ENCODE measurements around the gene SERF1A.
"Not testable (repeated sequence)": the region's sequence is repeated elsewhere in the genome, so short reads cannot be mapped to it uniquely, and the experiment has no call there.

The SERF1A gene

GRCh38 chr5:70900533-70901271 lies at the start of gene SERF1A:
Gene SERF1A, plus strand, starts transcription at chr5:70900669. Its CDS starts 201 bp downstream, at chr5:70900870.
- H3K27me3 Mint-ChIP-seq; H3K27ac Mint-ChIP-seq; H3K4me3 Mint-ChIP-seq; H3K4me1 Mint-ChIP-seq (ENCODE audit: low read depth); H3K36me3 Mint-ChIP-seq (ENCODE audit: low read depth); H3K9me3 Mint-ChIP-seq; intact Hi-C loops (cut with micrococcal nuclease): not testable (repeated sequence)

- intact Hi-C loops (cut with micrococcal nuclease); H3K4me1 Mint-ChIP-seq (ENCODE audit: low read depth); H3K4me3 Mint-ChIP-seq; H3K27ac Mint-ChIP-seq; H3K27me3 Mint-ChIP-seq; H3K36me3 Mint-ChIP-seq (ENCODE audit: low read depth); H3K9me3 Mint-ChIP-seq: not testable (repeated sequence)
Observed at GRCh38 chr5:70866778-70867177, 33.7 kb upstream of the SERF1A start.

DNA sequence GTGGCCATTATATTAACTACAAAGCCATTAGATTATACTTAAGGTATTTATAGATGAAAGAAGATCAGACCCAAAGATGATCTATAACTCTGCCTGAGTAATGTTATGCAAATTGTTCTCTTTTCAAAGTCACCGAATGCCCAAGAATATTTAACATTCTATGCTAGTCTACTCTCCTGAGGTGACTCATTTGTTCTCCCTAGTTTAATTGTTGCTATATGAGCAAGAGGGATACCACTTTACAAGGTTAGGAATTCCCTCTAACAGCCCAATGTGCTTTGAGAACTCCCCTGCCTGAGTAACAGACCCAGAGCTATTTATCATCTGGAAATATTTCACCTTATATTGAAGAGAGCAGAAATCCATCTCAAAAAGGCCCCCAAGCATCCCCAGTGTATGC lies 29.8 kb upstream of the SERF1A start:
- H3K4me3 Mint-ChIP-seq; H3K4me1 Mint-ChIP-seq (ENCODE audit: low read depth); H3K36me3 Mint-ChIP-seq (ENCODE audit: low read depth); H3K27ac Mint-ChIP-seq; intact Hi-C loops (cut with micrococcal nuclease); H3K9me3 Mint-ChIP-seq; H3K27me3 Mint-ChIP-seq: not testable (repeated sequence)

DNA sequence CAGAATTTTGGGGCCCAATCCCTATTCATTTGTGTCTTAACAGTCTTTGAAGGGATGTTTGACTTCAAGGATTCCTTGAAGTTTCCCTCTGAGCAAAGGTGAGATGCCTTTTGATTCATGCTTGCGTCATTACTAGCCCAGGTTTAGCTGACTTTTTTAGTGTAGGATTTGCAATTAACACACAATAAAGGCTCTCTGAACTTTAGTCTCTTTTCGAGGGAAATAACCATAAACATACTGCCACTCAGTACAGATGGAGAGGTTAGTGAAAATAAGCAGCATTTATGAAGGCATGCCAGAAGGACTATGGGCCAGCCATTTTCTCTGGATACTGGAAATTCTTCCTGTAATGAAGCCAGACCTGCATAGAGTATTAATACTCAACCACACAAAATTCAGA lies 4.4 kb upstream of the SERF1A start:
- H3K27me3 Mint-ChIP-seq, result not testable (repeated sequence)

GRCh38 chr5:70901272-70901571 lies 753 bp downstream of the SERF1A start:
- H3K27ac Mint-ChIP-seq; H3K9me3 Mint-ChIP-seq; H3K36me3 Mint-ChIP-seq (ENCODE audit: low read depth); H3K4me3 Mint-ChIP-seq; intact Hi-C loops (cut with micrococcal nuclease); H3K4me1 Mint-ChIP-seq (ENCODE audit: low read depth); H3K27me3 Mint-ChIP-seq: not testable (repeated sequence)

More for the DNA sequence above, 4.4 kb upstream of the SERF1A start:
- H3K36me3 Mint-ChIP-seq (ENCODE audit: low read depth); H3K4me3 Mint-ChIP-seq; intact Hi-C loops (cut with micrococcal nuclease); H3K9me3 Mint-ChIP-seq; H3K27ac Mint-ChIP-seq; H3K4me1 Mint-ChIP-seq (ENCODE audit: low read depth): not testable (repeated sequence)

- H3K27ac Mint-ChIP-seq; H3K4me3 Mint-ChIP-seq; H3K9me3 Mint-ChIP-seq; H3K27me3 Mint-ChIP-seq; intact Hi-C loops (cut with micrococcal nuclease); H3K4me1 Mint-ChIP-seq (ENCODE audit: low read depth); H3K36me3 Mint-ChIP-seq (ENCODE audit: low read depth): not testable (repeated sequence)
Observed at GRCh38 chr5:70906624-70907023, 6.2 kb downstream of the SERF1A start.

- H3K9me3 Mint-ChIP-seq; intact Hi-C loops (cut with micrococcal nuclease); H3K36me3 Mint-ChIP-seq (ENCODE audit: low read depth); H3K27ac Mint-ChIP-seq; H3K4me3 Mint-ChIP-seq; H3K27me3 Mint-ChIP-seq; H3K4me1 Mint-ChIP-seq (ENCODE audit: low read depth): not testable (repeated sequence)
Observed at GRCh38 chr5:70916829-70917228, 16.4 kb downstream of the SERF1A start.

GRCh38 chr5:70925211-70925562 lies 24.7 kb downstream of the SERF1A start:
- H3K9me3 Mint-ChIP-seq; H3K4me3 Mint-ChIP-seq; H3K27ac Mint-ChIP-seq; intact Hi-C loops (cut with micrococcal nuclease); H3K36me3 Mint-ChIP-seq (ENCODE audit: low read depth); H3K27me3 Mint-ChIP-seq; H3K4me1 Mint-ChIP-seq (ENCODE audit: low read depth): not testable (repeated sequence)

- intact Hi-C loops (cut with micrococcal nuclease); H3K36me3 Mint-ChIP-seq (ENCODE audit: low read depth): not testable (repeated sequence)
Observed at GRCh38 chr5:70931709-70932368, 31.4 kb downstream of the SERF1A start.

GRCh38 chr5:70932560-70932959 lies 32.1 kb downstream of the SERF1A start:
- not testable (repeated sequence) for H3K27me3 Mint-ChIP-seq

More at GRCh38 chr5:70931709-70932368, 31.4 kb downstream of the SERF1A start:
- H3K27ac Mint-ChIP-seq; H3K4me3 Mint-ChIP-seq; H3K4me1 Mint-ChIP-seq (ENCODE audit: low read depth); H3K27me3 Mint-ChIP-seq; H3K9me3 Mint-ChIP-seq: not testable (repeated sequence)

DNA sequence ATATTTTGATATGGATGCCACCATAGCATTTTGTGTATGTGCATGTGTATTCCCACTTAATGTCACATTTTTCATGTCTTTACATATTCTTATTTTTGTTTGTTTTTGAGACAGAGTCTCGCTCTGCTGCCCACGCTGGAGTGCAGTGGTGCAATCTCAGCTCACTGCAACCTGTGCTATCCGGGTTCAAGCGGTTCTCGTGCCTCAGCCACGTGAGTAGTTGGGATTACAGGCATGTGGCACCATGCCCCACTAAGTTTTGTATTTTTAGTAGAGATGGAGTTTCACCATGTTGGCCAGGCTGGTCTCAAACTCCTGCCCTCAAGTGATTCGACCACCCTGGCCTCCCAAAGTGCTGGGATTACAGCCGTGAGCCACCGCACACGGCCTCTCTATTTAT lies 52.6 kb downstream of the SERF1A start:
- intact Hi-C loops (cut with micrococcal nuclease); H3K27ac Mint-ChIP-seq; H3K4me3 Mint-ChIP-seq; H3K27me3 Mint-ChIP-seq; H3K9me3 Mint-ChIP-seq; H3K4me1 Mint-ChIP-seq (ENCODE audit: low read depth); H3K36me3 Mint-ChIP-seq (ENCODE audit: low read depth): not testable (repeated sequence)

More at GRCh38 chr5:70932560-70932959, 32.1 kb downstream of the SERF1A start:
- H3K36me3 Mint-ChIP-seq (ENCODE audit: low read depth); H3K4me3 Mint-ChIP-seq; H3K27ac Mint-ChIP-seq; intact Hi-C loops (cut with micrococcal nuclease); H3K9me3 Mint-ChIP-seq; H3K4me1 Mint-ChIP-seq (ENCODE audit: low read depth): not testable (repeated sequence)

Measured in dendritic cell treated with granulocyte-macrophage colony-stimulating factor and Interleukin-4, amounts not matched to agents 40 ng/mL and 50 ng/mL, for 4 days (primary cell).